ENCODE measurements around the gene ALS2.

- no peak for TF ChIP-seq CTCF (IDR thresholded peaks at IDR 0.05)
- 0 out of 2 replicates have a peak, but pooled peaks have one; percentile 20 for TF ChIP-seq POLR2AphosphoS5 (IDR thresholded peaks at IDR 0.05; ENCODE audit: low read depth, low read length)
- no peak for TF ChIP-seq NRF1 (IDR thresholded peaks at IDR 0.05; ENCODE audit: low read depth, low read length)
- TF ChIP-seq MXI1 (IDR thresholded peaks at IDR 0.05; ENCODE audit: low read depth, low read length), result no peak
- TF ChIP-seq NFIC (IDR thresholded peaks at IDR 0.05; ENCODE audit: borderline replicate concordance), result no peak
- TF ChIP-seq TEAD4 (IDR thresholded peaks at IDR 0.05; ENCODE audit: borderline replicate concordance, insufficient read depth), result no peak
These were observed 10.9 kb downstream of the ALS2 start for GRCh38 chr2:201769666-201770373.
